HG02885 (cell line): Measurements from ENCODE around the gene VWF.
"Not testable (repeated sequence)": the region's sequence is repeated elsewhere in the genome, so short reads cannot be mapped to it uniquely, and the experiment has no call there.

Source experiments
- ATAC-seq: cut with Tn5 transposase; IDR thresholded peaks from one replicate; pipeline ENCODE4 v1.9.1; 2021; ENCODE audit warnings: mild to moderate bottlenecking; ENCODE audit not compliant: unreplicated experiment, poor library complexity

VWF gene

DNA sequence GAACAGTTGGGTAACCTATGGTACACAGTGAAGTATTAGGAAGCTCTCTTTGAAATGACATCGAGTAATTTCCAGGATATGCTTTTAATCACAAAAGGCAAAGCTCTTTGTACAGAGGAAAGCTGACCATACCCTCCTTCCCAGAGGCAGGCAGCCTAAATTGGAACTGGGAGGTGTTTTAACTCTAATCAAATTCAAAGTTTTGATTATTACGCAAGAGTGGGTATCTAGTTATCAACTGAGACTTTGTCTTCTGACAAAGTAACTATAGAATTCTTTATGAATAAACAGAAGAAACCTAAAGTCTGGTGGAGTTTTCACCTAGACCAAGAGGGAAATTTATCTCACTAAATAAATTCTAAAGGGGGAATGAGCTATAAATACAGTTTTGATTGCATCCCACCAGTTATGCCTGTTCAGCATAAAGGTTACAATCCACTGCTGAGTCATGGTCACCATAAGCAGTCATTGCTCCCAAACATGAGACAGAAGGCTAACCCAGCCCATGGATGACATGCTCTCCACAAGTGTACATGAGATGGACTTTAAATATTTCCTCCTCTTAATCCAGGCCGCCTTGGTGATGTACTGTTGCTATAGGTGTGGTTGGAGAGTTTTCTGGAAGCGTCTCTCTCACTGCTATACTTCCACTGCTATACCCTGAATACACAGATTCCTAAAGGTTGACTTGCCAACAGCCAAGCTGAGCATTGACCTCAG is 113.7 kb downstream of the VWF start:
- ATAC-seq, result not testable (repeated sequence)

DNA sequence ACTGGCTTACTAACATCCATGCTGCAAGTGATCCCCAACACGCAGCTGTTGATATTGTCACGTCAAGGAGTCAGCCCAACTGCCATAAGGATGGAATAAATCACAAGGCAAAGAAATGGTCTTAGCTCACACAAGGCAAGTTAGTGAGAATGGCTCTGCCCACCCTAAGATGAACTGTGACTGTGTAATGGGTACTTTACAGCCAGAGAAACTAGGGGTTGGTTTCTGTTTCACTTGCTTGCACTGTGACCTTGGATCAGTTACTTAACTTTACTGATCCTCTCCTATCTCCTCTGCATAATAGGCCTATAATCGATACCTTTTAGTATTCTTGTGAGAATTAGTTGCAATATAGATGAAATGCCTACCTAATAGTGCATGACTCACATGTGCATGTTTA is 127.2 kb downstream of the VWF start:
- ATAC-seq, result no peak

DNA sequence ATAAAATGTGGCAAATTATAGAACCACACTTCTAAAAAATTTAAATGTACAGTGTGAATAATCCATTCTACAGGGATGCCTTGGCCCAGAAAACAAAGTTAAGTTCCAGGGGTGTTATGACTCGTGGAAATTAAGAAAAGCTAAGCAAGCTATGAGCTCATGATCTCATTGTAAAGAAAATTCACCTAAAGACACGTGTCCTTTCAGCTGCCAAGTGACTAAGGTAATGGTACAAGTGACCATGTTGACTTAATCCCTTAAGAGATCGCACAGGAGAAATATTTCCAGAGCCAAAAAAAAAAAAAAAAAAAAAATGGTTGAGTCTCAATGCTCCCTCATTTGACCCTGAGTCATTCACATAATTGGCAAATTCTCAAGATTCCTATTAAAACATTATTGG is 128.0 kb downstream of the VWF start:
- no peak for ATAC-seq

DNA sequence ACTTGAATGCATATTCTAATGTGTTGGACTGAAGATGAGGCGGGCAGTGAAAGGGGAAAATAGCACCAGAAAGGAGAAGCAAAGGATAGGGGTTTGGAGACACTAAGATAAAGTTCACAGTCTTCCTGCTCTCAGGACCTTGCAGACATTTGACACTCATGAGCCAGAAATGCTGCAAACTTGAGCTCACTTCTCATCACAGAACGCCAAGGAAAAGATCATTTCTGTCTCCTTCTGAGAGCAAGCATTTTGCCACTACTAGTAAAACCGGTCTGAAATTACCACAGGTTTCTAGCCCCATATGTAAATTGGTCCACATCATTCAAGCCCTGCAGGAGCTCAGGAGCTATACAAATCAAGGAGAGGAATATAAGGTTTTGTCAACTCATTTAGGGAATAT is 134.8 kb downstream of the VWF start:
- ATAC-seq, result no peak

DNA sequence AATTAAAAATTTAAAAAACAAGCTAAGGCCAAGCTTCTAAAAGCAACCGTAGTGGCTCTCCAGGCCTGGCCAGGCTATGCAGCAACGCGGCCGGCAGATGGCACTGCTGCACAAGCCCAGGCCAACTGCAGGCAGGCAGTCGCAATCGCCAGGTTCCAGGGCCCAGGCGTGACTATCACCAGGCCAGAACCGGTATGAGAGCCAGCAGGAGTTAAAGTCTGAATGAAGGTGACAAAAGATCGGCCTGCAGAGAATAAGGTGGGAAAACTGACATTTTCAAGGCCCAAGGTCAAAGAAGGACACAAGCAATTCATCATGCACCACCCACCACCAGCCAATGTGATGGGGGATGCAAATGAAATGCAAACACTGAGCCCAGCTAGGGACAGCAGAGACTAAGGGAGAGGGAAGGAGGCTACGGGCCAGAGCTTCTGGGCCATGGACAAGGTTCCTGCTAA is 135.8 kb downstream of the VWF start:
- ATAC-seq, result no peak

DNA sequence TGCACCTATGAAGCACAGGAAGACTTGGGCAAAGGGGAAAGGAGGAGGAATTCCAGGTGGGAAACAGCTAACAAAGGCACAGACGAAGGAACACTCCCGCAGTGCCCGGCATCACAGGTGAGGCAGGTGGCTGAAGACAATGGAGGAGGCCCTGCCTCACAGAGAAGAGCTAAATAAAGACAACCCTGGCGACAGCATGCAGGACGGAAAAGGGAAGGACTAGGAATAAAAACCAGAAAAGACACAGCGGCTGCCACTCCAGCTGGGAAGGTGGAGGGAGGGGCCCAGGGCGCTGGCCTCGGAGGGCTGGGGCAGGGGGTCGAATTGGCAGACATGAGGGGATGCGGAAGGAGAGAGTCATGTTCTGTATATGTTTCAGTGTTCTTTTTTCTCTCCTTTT is 136.4 kb downstream of the VWF start:
- ATAC-seq, result no peak

DNA sequence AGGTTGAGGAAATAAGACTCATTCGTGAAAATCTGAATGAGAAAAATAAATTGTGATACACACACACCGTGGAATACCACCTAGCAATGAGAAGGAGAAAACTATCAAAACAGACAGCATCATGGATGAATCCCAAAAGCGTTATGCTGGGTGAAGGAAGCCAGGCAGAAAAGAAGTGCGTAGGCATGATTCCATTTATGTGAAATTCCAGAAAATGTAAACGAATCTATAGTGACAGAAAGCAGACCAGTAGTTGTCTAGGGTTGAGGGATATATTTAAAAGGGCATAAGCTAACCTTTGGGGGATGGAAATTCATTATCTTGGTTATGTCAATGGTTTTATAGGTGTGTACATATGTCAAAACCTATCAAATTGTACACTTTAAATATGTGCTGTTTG is 136.9 kb downstream of the VWF start:
- no peak for ATAC-seq

DNA sequence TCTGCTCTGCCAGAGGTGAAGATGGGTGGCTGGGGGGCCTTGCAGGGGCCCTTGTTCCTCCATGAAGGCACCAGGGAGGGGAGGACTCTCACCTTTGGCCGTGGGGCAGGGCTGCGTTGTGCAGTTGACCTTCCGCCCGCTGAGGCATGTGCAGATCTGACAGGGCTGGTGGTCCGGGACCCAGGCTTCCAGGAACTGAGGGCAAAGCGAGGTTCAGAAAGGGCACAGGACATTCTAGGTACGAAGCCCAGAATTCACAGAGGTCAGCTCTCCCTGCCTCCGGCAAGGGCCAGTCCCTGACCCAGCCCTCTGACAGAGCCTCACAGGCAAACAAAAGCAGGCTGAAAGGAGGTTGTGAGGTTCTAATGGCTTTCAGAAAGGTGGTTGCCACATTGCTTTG is 139.0 kb downstream of the VWF start:
- ATAC-seq, result no peak

DNA sequence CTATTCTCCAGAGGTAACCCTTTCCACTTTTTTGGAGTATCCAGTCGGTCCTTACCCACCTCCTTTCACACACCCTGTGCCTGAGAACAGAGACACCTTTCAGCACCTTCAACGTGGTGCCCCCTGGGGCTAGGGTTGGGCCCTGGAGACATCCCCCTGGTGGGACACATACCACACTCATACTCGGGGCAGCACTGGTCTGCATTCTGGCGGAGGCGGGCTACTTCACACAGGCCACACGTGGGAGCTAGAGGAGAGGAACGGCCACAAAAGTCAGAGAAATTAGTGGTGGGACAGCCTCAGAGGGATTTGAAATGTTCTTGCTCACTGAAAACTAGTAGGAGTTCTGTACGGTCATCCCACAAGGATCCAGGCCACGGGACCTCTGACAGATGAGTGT is 139.6 kb downstream of the VWF start:
- ATAC-seq, result no peak

DNA sequence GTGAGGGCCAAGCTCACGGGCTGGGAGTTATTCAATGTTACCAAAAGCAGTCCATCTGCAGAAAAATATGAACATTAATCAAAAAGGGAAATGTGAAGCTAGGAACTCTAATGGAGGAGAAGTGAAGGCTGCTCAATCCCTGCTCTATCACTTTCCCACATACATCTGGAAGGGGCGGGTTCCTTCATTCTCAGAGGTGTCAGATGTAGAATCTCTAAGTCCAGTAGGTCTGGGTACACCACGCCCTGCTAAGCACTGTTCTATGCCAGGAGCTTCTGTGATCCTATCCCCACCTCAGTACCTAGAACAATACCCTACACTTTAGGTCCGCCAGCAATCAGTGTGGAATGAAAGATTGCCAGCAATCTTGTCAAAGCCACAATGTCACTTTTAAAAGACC is 142.4 kb downstream of the VWF start:
- ATAC-seq, result no peak

DNA sequence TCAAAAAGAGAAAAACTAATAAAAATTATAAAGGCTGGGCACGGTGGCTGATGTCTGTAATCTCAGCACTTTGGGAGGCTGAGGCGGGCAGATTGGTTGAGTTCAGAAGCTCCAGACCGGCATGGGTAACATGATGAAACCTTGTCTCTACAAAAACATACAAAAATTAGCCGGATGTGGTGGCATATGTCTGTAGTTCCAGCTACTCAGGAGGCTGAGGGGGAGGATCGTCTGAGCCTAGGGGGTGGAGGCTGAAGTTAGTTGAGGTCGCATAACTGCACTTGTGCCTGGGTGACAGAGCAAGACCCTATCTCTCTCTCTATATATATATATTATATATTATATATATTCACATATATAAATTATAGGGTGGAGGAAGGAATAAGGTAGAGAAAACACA is 146.9 kb downstream of the VWF start:
- ATAC-seq, result no peak

DNA sequence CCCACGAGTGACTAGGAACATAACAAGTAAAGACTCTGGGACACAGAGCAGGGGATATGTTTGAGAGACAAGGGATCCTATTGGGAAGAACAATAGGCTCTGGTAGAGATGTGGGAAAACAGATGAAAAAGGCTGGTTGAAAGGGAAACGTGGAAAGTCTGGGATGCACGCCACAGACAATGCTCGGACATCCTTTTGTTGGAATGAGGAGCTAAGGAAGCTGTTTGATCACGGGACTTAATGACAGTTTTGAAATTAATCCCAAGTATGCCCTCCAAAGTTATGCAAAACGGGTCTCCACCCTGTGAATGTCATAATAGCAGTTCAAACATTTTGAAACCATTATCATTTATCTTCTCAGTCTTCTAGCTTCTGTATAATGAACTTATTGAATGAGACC is 147.8 kb downstream of the VWF start:
- ATAC-seq, result no peak

DNA sequence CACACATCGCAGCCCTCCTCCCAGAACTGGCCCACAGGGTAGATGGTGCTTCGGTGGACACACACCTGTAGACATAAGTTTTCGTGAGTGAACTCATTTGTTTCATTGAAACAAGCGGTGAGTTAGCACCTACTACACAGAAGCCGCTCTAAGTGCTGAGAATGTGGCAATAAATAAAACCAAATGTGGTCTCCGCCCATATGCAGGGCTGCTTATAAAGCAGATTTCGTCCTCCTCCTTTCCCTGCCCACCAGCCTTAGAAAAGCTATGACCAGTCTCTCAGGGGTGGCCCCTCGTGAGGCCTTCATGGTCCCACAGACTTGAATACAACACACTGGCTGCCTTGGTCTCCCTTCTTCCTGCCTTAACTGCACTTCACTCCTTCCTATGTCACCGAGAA is 148.3 kb downstream of the VWF start:
- ATAC-seq, result no peak

DNA sequence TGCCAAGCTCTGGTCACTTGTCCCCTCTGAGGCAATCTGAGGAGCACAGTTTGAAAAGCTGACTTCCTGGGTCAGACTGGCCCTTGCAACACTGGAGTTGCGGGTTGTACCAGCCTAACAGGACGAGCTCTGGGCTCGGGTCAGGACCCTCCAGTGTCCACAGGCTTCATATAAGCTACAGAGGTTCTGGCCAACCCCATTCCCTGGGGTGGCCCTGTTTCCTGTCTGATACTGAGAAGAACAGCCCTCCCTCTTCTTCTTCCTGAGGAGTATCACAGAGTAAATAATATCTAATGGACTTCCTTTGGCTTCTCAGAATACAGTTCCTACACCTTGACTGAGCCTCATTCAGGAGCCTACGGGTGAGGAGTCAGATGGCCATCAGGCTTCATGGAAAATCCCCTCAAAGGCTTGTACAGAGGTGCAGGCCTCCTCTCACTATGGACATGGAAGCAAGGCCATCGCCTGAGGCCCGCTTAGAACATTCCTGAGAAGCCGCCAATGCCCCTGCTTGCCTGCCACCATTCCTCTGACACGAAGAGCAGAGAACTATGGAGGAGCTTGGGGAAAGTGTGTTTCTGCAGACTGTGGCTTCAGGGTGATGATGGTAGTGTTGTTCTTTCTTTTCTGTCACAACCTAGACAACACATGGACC is 150.9 kb downstream of the VWF start:
- ATAC-seq, result no peak

DNA sequence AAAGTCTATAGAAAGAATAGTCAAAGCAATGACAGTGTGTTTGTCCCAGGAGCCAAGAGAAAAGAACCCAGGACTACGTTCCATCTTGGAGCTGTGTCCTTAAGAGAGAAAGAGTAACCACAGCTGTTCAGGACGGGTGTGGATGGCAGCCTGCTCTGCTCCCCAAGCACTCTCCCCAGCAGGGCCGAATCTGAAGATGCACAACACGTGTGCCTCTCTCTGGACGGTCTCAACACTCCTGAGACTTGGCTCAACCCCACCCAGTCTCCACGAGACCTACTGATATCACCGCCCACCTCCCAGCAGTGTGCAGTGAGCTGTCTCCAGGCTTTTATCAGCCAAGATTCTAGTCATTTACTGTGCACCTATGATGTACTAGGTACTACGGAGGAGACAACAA is 152.1 kb downstream of the VWF start:
- ATAC-seq, result no peak

DNA sequence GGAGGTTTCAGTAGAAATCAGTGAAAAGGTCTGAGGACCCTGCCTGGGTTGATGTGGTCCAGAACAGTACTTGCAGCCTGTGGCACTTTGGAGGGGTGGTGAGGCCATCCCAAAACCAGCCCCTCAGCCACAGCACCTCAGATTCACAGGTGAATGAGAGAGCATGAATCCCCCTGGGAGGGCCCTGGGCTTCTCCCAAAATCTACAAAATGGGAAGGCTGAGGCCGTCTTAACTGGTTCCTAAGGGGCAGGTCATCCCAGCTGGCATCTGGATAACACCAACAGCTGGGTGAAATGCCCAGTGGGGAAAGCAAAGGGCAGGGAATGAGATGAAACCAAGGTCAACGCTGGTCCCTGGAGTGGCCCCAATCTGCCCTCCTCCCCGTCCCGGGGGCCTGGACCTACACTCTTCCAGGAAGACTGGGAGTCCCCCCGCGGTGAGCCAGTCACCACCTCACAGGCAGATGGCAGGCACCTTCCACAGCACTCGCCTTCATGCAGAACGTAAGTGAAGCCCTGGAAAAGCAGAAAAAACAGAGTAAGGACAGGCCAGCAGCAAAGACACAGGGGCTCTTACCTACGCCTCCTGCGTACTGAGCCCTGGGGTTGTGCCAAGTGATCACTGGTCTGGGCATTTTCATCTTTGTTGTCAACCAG is 153.1 kb downstream of the VWF start:
- ATAC-seq, result no peak

DNA sequence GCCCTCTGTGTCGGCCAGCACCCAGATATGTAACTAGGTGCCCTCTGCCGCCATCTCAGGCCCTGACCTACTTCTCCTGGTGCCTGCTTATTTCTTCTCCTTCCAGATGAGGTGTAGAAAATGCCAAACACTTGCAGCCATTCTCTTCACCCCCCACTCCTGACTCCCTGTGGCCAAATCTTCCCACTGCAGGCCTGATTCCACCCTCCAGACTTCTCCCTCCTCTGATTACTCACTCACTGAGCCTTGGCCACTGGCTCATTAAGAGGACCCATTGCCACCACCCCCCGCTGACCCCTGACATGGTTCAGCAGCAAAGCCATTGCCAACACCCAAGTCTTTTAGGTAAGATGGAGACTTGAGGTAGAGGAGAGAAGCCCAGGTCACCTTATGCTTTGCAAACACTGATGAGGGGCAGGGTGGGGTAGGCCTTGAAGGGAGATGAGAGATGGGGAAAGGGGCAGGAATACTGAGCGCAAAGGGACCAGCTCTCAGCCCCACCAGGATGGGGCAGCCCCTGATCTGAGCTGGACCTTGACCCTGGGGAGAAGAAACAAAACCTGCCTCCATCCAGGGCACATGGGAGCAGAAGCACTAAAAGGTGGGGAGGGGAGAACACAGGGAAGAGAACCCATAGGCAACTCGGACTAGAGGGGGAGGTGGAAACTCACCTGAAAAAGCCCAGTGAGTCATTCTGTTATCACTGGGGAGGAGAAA is 154.3 kb downstream of the VWF start:
- ATAC-seq, result no peak

DNA sequence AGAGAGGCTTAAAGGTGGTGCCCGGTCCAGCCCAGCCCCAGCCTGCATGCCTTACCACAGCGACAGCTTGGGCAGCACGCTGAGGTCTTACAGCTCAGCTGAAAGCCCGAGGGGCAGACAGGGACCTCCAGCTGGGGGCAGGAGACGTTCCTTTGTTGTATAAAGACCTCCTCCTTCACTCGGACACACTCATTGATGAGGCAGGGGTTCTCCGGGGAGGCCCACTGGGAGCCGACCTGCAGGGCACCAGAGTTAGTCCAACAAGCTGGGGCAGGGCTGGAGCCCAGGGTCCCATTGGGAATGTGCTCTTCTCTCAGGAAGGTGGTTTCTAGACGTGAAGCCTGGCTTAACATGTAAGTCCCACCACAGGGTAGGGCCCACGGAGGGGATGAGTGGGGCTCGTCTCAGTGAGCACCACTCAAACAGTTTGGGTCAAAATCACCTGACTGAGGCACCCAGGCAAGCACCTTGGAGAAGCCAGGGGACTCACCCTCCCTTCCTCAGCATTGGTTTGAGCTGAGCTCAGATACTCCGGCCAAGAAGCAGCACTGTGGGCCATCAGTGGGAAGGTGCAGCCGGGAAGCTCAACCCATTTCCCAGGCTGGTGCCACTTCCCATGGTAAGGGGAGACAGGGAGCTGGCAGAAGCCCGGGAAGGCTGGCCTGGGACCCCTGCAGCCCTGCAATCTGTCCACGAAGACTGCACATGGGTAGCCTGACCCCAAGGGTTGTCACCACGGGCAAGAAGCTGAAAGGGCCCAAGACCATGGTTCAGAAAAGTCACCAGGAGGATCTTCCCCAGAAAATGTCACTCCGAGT is 155.1 kb downstream of the VWF start:
- no peak for ATAC-seq

DNA sequence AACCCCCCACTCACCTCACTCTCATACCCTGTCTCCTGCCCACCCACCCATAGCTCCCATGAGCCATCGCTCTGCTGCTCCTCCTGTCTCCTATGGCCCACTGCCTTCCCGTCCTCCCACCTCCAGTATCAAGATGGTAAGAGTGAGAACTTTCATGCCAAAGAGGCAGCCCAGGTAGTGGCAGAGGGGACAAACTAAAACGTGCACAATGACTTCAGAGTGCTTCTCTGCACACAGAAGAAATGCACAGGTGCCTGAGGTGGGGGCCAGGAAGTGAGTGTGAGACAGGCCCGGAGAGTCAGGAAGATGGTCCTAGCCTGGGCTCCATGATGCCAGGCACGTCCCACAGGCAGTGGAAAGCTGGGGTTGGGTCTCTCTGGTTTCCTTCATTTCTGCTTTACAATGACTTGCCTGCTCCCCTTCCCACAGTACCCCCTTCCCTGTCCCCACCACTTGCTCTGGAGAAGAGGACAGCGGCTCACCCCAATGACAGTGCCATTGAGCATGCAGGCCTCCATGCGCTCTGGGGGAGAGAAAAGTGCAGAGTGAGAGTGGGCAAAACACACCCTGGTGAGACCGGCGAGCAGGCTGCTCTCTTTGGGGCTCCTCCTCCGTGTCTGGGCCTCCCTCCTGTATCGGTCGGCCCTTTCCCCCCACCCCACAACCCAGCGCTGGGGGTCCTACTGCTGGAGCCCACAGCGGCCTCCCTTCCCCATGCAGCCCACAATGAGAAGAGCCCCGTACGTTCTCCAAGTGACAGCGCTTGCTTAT is 156.6 kb downstream of the VWF start:
- ATAC-seq, result no peak
